DMS153 treated with DMSO at 0.1 percent for 48 hours (cell line): Measurements from ENCODE around the gene SNRNP200.
A peak's percentile ranks its signal among the peaks of the same experiment; 100 is the strongest.
"Not testable (repeated sequence)": the region's sequence is repeated elsewhere in the genome, so short reads cannot be mapped to it uniquely, and the experiment has no call there.

ENCODE experiments used
- DNase-seq: peaks from one replicate; lab custom pipeline; 2025; ENCODE audit not compliant: unreplicated experiment; lab: John Stamatoyannopoulos, UW

The SNRNP200 gene

DNA sequence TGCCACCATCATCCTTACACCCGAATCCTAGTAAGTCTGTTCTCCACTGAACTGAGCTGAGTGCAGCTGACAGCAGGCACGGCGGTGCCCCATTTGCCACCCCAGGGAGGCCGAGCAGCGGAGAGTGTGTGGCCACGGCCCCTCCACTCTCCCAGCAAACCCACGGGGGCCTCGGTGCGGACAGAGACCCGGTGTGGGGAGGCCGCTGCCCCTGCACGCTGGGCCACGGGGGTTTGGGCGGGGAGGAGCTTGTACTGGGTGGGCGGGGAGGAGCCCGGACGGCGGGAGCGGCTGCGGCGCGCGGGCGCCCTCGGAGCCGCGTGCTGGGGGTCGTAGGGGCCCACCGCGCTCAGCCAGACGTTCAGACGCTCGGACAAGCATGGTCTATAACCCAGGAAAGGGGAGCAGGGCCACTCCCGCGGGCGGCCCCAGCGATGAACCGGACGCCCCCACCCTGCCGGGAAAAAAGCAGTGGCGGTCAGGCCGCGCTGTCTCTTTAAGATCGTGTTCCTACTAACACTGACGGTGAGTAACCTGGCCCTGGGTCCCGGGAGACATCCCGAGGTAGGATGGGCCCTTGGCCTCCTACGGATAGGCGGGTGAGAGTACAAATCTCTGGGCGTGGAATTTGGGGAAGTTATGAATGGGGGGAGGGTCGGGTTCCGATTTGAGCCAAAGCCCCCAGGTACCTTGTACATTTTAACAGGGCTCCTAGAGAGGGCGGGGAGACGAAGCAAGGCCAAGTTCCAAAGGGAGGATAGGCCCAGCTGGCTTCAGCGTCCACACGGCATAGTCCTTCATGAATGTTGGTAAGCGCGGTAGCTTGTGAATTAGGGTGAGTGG lies 19.9 kb upstream of the SNRNP200 start, which contains the start of gene ITPRIPL1:
TSS of gene ITPRIPL1 (plus strand) at position 277 of the 843 bp plus-strand sequence. CDS start at position 800, 523 bp downstream.
- no peak for DNase-seq

DNA sequence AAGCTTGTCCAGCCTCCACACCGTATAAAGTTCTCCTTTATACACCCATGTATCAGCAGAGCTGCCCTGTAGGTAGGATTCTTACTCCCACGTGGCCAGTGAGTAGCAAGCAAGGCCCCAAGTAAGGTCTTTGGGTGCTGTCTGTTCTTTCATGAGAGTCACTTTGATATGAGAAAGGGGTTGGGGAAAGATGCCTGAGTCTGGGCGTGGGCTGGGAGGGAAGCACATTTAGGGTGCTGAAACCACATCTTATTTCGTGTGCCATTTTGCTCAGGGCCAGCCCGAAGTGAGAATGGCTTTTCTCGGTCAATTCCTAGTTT lies 19.3 kb upstream of the SNRNP200 start:
- DNase-seq: no peak

DNA sequence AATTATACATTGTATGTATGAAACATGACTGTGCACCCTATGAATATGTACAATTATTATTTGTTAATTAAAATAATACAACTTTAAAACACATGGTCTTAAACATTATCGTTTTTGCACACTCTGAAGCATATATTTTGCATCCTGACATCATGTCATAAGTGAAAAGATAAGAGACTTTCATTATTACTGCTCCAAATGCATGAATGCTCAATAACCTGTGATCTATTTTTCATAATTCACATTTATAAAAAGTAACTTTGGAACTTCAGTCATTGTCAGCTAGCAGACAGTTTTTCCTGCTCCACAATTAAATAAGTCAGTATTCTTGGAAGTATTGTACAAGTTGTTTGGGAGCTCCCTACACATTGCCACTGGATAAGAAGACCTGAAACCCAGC lies 18.5 kb upstream of the SNRNP200 start:
- DNase-seq: no peak

DNA sequence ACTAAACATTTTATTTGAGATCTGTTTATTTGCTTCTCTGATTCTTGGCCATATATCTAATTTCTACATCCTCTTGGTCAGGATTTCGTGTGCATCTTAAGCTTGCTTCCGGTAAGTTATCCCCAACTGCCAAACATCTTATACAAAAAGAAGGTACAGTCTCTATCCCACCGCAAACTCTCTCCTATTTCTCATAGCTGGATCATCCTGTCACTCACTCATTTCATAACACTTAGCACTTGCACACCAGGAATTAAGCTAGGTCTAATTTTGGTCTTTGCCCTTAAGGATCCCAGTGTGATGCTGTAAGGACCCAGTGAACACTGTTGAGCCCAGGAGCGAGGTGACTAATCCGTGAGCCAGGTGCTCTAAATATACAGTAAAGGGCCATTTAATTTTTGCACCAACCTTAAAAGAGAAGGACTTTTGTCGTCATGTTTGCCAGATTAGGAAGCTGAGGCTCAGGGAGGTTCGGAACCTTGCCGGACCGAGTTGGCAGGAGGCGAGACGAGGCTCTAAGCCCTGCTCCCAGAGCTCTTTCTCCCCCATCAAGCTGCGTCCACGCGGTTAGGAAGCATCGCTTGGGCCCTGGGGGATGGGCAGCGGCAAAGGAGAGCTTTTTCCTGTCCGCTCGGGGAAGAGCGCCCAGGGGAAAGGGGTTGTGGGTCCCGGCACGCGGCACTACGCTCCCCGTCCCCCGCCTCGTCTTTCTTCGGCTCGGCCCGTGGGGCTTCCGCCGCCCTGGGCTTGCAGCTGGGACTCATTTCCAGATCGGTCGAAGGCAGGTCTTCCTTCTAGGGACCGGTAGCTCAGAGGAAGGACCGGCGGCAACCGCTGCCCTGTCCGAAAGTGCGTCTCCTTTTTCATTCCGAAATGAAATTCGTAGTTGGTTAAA lies 15.6 kb upstream of the SNRNP200 start:
- peak; percentile 21 for DNase-seq

DNA sequence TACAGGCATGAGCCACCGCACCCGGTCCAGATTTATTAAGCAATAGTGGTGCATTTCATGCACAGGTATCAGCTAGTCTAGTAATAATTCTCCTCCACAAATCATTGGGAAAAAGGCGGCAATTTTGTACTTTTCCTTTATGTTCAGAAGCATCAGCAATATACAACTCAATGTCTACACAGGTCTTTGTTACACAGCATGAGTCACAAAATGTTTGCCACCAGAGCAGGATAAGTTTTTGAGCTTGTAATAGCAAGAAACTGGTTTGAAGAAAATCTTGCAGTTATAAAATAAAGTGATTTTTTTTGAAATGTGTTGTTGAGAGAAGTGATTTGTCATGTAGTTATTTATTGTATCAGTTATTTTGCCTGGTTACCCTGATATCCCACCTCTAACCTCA lies 15.0 kb upstream of the SNRNP200 start:
- DNase-seq: no peak

DNA sequence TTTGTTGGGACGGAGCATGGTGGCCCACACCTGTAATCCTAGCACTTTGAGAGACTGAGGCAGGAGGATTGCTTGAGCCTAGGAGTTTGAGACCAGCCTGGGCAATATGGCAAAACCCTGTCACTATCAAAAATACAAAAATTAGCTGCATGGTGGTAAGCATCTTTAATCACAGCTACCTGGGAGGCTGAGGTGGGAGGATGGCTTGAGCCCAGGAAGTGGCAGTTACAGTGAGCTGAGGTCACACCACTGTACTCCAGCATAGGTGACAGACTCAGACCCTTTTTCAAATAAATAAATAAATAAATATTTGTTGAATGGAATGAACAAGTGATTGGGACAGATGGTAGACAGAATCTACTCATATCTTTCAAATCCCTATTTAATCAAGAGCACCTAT lies 14.1 kb upstream of the SNRNP200 start:
- no peak for DNase-seq

DNA sequence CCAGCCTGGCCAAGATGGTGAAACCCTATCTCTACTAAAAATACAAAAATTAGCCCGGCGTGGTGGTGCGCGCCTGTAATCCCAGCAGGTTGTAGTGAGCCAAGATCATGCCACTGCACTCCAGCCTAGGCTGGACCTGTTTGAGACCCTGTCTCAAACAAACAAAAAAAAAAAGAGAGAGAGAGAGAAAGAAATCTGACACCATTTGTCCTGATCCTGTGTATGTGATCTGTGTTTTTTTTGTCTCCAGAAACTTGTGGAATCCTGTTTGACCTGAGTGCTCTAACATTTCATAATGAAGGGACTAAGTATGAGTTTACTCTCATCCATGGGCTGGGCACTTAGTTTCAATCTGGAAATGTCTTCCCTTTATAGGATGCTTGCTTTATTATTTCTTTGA lies 13.4 kb upstream of the SNRNP200 start:
- DNase-seq: no peak

DNA sequence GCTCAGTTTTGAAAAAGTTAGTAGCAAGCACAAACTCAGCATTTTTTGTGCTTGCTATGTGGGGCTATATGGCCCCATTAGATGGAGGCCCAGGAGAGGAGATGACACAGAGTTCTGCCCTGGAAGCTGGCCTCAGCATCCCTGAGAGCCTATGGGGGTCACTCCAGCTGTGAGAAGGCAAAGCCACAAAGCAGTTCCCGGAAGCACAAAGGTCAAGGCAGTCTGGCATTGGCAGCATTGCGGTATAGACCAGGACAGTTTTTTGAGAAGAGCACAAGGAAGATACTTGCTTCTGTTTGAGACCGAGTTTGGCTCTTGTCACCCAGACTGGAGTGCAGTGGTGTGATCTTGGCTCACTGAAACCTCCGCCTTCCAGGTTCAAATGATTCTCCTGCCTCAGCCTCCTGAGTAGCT lies 12.2 kb upstream of the SNRNP200 start:
- no peak for DNase-seq

DNA sequence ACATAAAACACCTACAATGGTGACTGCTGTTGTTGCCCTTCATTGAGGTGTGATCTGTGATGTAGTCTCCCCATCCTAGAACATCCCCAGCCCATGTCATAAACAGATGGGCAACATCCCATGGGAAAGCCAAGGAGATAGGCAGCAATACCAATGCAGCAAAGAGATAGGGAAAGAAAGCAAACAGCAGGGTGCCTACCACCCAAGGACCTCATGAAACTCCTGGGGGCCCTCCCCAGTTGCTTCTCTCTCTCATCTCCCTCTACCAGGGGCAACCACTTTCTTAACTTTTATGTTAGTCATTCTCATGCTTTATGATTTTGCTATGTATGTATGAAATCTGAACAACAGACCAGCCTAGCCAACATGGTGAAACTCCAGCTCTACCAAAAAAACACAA lies 11.7 kb upstream of the SNRNP200 start:
- no peak for DNase-seq

DNA sequence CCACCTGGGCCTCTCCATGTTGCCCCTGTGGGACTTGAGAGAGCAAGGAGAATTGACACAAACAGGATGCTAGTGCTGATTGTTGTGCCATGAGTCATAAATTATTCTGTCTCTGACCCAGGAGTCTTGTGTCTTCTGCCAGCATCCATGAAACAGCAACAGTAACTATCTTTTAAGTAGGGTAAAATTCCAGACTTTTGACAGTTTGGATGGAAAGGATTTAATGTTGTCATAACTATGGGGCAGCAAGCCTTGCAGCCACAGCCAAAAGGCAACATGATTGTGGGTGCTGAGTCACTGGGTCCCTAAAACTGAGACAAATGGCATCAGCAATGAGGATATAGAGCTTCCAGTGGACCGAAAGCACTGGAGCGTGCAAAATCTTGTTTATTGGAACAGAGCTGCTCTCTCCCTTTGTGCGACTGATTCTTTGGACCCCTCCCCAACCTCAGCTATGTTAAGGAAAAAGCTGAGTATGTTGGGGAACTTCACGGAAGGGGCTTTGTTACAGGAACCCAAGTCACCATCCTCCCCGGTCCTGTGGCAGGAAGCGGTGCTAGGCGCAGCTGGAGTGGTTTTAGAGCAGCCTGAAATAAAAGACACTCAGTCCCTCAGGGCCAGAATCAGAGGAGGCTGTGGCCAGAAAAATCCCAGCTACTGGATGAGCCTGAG lies 10.2 kb upstream of the SNRNP200 start:
- DNase-seq: peak; percentile 27

DNA sequence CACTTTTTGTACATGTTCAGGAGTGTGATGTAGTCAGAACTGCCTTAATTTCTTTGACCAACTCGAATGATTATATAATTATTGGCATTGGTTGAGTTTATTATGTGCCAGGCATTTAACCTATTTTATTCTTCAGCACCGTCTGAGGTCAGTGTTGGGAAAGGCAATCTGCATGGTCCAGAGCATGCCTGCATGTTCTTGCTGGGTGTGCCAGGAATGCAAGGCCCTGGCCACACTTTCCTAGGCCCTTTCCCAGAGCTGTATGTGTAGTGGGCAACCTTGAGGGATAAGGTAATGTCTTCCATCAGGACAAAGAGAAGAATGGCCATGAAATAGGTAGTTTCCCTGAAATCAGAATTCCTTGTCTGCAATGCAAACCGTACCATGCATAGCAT lies 9.7 kb upstream of the SNRNP200 start:
- DNase-seq: no peak

DNA sequence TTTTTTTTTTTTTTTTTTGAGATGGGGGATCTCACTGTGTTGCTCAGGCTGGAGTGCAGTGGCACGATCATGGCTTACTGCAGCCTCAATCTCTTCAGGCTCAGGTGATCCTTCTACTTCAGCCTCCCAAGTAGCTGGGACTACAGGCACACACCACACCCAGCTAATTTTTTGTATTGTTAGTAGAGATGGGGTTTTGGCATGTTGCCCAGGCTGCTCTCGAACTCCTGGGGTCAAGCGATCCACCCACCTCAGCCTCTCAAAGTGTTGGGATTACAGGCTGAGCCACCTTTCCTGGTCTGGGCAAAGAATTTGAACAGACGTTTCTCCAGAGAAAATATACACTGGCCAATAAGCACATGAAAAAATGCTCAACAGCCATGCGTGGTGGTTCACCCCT lies 2.9 kb upstream of the SNRNP200 start:
- DNase-seq: no peak

DNA sequence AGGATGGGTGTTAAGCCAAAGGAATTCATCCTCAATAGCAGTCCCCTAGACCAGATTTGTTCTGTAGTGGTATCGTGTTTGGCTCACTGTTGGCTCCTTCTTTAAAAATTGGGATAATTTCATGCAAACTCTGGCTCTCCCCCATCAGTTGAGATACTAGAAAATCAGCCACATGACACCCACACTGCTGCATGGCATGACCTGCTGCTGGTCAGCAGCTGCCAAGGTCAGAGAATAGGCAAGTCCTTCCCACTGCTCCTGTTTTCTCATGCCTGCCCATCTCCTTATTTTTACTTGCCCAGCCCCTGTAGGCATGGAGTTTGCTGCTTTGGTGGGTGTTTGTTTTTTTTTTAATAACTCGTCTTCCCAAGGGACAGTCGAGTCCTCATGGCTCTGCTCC lies 1.0 kb upstream of the SNRNP200 start:
- DNase-seq: no peak

DNA sequence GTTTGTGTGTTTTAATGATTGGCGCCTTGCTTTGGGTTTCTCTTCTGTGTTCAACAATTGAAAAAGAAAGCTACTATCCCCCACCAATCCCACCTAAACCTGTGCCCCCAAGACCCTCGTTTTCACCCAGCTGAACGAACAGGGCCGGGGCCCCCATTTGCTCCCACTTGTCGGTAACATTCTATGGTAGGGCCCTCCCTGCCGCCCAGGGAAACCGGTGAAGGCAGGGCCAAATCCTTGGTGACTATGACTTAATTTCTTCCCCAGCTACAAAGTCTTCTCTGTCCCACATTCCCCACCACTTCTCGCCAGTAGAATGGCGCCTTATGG lies 598 bp upstream of the SNRNP200 start:
- no peak for DNase-seq

DNA sequence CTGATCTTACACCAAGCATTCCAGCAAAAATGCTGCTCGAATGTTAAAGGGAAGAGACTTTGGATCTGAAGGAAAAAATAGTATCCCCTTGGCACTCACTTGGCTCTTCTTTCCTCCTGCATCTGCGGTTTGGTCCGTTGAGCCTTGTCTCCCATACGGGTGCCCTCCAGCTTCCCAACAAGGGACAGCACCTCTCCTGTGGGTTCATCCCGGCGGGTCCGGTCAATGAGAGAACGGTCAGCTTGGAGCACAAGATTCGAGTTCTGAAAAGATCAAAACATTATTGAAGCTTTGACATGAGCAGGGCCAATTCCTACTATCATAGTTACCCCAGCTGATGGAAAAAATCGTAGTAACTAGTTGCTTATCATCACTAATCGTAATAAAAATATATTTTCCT lies 740 bp downstream of the SNRNP200 start:
- DNase-seq: no peak

DNA sequence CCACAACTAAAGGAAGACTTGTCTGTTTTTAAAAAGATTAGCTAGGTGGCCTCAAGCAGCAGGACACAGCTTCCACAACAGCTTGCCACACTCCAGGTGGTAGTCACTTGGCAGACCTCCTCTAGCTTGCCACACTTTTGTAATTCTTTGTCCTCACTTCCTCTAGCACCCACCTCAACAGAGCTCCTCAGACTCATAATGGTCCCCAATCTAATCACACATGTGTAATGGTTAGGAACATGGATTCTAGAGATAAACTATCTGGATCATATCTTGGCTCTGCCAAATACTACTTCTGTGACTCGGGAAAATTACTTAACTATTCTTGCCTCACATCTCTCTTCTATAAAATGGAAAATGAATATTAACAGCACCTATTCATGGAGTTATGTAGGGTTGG lies 3.5 kb downstream of the SNRNP200 start:
- DNase-seq: no peak

DNA sequence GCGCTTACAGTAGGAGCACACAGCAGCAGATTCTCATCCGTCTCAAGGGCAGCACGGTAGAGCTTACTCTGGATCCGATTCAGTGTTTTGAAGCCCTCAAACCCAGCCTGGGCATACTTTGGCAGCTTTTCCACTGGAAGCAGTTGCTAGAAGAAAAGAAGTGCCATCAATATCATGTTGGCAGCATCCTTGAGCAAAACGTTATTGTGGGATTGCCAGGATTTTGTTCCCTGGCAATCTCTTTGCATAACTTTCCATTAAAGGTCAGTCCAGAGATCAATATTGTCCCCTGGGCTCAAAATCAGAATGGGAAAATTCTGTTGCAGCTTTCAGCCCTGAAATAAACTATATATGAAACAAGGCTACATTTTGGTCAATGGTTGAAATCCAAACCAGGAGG lies 8.4 kb downstream of the SNRNP200 start:
- DNase-seq: no peak

DNA sequence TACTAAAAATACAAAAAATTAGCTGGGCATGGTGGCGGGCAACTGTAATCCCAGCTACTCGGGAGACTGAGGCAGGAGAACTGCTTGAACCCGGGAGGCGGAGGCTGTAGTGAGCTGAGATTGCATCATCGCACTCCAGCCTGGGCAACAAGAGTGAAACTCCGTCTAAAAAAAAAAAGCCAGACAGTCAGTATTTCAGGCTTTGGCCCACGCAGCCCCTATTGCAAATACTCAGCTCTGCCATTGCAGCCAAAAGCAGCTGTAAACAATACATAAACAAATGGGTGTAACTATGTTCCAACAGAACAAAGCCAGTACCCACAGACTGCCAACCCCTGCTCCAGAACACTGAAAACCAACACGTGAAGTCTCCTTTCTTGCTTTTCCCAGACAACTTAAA lies 11.1 kb downstream of the SNRNP200 start:
- DNase-seq: not testable (repeated sequence)

DNA sequence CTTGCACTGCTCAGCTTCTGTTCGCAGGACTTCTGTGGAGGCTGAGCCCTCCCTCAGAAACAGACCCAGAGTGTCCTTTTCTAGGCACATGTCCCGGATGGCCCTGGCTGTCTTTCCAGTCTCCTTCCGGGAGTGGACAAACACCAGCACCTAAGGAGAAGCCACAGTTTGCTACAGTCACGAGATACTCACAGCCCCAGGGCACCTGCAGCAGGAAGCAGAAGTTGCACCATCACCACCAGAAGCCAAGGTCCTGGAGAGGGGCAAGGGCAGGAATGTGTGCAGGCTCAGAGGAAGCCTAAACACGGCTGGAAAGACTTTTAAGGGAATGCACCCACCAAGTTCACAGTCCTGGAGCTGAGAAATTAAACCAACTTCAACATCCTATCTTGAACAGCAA lies 13.6 kb downstream of the SNRNP200 start:
- DNase-seq: no peak

DNA sequence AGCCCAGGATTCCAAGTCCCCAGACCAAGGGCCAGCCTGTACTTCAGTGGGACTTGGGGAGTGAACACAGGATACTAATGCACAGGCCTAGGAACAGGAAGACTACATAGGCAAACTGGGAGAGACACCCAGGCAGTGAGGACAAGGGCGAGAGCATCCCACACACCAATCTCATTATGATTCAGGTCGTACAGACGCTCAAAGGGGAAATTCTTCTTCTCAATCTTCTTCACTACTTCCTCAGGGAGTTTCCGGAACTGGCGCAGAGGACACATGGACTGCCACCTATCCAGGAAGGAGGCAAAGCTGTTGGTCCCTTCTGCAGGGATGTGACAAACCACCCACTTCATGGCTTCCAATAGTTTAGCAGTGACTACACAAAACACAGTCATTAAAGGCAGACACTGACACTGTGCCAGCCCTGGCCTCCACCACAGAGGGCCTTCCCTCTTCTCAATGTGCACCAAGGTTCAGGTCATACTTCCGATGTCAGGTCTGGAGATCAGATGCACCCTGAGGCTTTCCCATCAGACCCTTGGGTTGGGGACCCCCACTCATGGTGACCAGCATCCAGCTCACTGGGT lies 18.0 kb downstream of the SNRNP200 start:
- DNase-seq: no peak

DNA sequence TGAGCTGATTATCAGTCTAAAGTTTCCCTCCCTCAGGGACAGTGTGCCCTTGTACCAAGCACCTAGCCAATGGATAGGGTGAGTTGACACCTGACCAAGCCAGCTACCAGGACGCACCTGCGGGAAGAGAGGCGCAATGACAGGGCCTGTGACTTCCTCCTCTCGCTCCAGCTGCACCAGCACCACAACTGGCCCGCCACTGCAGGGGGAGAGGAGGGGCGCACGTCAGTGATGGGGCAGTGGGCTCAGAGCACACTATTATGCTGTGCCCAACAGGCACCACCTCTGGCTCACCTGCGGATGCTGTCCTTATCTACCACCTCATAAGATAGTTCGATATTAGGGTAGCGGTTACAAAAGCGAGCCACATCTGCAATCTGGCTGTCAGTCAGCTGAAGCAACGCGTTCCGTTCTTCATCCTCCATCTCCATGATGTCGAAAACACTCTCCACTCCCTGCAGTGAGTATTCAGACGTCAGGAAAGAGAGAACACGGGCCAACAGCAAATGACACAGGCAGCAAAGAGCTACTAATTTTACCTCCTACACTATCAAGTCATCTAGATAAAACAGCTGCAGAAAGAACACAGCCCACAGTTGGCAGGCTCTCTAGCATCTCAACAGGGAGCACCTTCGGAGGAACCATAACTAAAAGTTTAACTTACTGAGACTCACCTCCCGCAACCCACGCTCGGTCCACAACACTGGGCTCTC lies 28.4 kb downstream of the SNRNP200 start:
- DNase-seq: no peak
